GM18951 (cell line): ENCODE results near the gene STAM.

Experiments
- POLR2A ChIP-seq: IDR thresholded peaks from 4 replicates; pipeline ENCODE4 v1.6.1; 2011; ENCODE audit warnings: mild to moderate bottlenecking; ENCODE audit not compliant: insufficient read length, insufficient read depth; ENCODE audit errors: extremely low read depth
- in situ Hi-C: fragments of 300-500 bp; cut with MboI; formaldehyde crosslinking; loops from one replicate; pipeline ENCODE4 v1.12.0; 2022; ENCODE audit warnings: low sequenced_read_pairs, mixed read lengths, inconsistent platforms; ENCODE audit not compliant: unreplicated experiment

STAM gene

GRCh38 chr10:17733620-17734019 is 89.7 kb downstream of the STAM start:
- TF ChIP-seq POLR2A, result no peak
- in situ Hi-C loops, result loop anchor here (5.0 to 10.0 kb wide), 2 partner anchors 91 to 129 kb away; partner anchors contain the start of gene STAM

GRCh38 chr10:17734432-17735080 is 90.6 kb downstream of the STAM start:
- in situ Hi-C loops, result loop anchor here (5.0 to 10.0 kb wide), 2 partner anchors 92 to 130 kb away; partner anchors contain the start of gene STAM
- TF ChIP-seq POLR2A, result no peak

GRCh38 chr10:17735166-17735941 is 91.4 kb downstream of the STAM start:
- no peak for TF ChIP-seq POLR2A
- in situ Hi-C loops, result loop anchor here (10.0 kb wide), 1 partner anchor 131 kb away; no protein-coding TSS in a partner anchor

- in situ Hi-C loops, result loop anchor here (10.0 kb wide), 1 partner anchor 131 kb away; no protein-coding TSS in a partner anchor
- no peak for TF ChIP-seq POLR2A
These were observed 92.3 kb downstream of the STAM start for GRCh38 chr10:17736223-17736622.

GRCh38 chr10:17737027-17737965 is 93.3 kb downstream of the STAM start:
- TF ChIP-seq POLR2A, result no peak
- in situ Hi-C loops, result loop anchor here (10.0 kb wide), 1 partner anchor 132 kb away; no protein-coding TSS in a partner anchor

- in situ Hi-C loops, result no loop called here
- no peak for TF ChIP-seq POLR2A
These were observed 96.7 kb downstream of the STAM start for GRCh38 chr10:17740668-17741067.

GRCh38 chr10:17742918-17743317 is 99.0 kb downstream of the STAM start:
- in situ Hi-C loops, result no loop called here
- TF ChIP-seq POLR2A, result no peak

- TF ChIP-seq POLR2A, result no peak
- in situ Hi-C loops, result no loop called here
These were observed 99.5 kb downstream of the STAM start for GRCh38 chr10:17743437-17743836.

- in situ Hi-C loops, result no loop called here
- no peak for TF ChIP-seq POLR2A
These were observed 100.5 kb downstream of the STAM start for GRCh38 chr10:17744341-17744861.

GRCh38 chr10:17747883-17748550 is 104.1 kb downstream of the STAM start:
- in situ Hi-C loops, result no loop called here
- no peak for TF ChIP-seq POLR2A

- no peak for TF ChIP-seq POLR2A
- in situ Hi-C loops, result no loop called here
These were observed 105.9 kb downstream of the STAM start for GRCh38 chr10:17749890-17750289.

- in situ Hi-C loops, result no loop called here
- no peak for TF ChIP-seq POLR2A
These were observed 108.0 kb downstream of the STAM start, which contains the start of gene TMEM236 for GRCh38 chr10:17751781-17752445. TMEM236 (plus strand) TSS chr10:17752201; CDS start chr10:17752296, 95 bp downstream.
